NCI-H524 treated with DMSO at 0.1 percent for 48 hours (cell line): ENCODE data around the gene CD302.
"Not testable (repeated sequence)": the region's sequence is repeated elsewhere in the genome, so short reads cannot be mapped to it uniquely, and the experiment has no call there.

Experiments used
- DNase-seq: peaks from one replicate; lab custom pipeline; 2025; lab: John Stamatoyannopoulos, UW

CD302 gene

DNA sequence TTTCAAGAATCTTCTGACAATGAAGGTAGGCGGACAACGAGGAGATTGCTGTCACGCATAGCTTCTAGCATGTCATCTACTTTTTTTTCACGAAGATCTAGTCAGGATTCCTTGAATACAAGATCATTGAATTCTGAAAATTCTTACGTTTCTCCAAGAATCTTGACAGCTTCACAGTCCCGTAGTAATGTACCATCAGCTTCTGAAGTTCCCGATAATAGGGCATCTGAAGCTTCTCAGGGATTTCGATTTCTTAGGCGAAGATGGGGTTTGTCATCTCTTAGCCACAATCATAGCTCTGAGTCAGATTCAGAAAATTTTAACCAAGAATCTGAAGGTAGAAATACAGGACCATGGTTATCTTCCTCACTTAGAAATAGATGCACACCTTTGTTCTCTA is 49.9 kb downstream of the CD302 start:
- DNase-seq, result no peak

GRCh38 chr2:159745237-159745636 is 52.8 kb downstream of the CD302 start:
- DNase-seq, result not testable (repeated sequence)

- DNase-seq, result no peak
Observed at GRCh38 chr2:159744363-159744762, 53.6 kb downstream of the CD302 start.

DNA sequence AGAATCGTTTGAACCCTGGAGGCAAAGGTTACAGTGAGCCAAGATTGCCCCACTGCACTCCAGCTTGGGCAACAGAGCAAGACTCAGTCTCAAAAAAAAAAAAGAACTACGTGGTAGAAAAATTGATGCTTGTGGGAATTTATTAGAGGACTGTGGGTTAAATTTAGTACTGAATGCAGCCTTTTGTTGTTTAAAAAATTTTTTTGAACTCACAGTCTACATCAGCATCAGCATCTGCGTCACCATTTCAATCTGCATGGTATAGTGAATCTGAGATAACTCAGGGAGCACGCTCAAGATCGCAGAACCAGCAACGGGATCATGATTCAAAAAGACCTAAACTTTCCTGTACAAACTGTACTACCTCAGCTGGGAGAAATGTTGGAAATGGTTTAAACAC is 55.2 kb downstream of the CD302 start:
- DNase-seq, result no peak

- no peak for DNase-seq
Observed at GRCh38 chr2:159738509-159739390, 59.3 kb downstream of the CD302 start.

- no peak for DNase-seq
Observed at GRCh38 chr2:159737917-159738296, 60.1 kb downstream of the CD302 start.

DNA sequence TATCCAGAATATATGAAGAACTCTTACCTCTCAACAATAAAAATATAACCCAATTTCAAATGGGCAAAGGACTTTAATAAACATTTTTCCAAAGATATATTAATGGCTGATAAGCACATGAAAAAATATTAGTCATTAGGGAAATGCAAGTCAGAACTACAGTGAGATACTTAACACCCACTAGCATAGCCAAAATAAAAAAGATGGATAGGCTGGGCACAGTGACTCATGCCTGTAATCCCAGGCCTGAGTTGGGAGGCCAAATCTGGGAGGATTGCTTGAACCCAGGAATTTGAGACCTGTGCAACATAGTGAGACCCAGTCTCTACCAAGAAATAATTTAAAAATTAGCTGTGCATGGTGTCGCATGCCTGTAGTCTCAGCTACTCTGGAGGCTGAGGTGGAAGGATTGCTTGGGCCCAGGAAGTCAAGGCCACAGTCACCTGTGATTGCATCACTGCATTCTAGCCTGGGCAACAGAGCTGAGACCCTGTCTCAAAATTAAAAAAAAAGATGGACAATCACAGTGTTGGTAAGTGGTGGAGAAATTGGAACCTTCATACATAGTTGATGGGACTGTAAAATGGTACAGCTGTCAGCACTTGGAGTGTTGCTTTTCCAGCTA is 60.6 kb downstream of the CD302 start:
- no peak for DNase-seq

DNA sequence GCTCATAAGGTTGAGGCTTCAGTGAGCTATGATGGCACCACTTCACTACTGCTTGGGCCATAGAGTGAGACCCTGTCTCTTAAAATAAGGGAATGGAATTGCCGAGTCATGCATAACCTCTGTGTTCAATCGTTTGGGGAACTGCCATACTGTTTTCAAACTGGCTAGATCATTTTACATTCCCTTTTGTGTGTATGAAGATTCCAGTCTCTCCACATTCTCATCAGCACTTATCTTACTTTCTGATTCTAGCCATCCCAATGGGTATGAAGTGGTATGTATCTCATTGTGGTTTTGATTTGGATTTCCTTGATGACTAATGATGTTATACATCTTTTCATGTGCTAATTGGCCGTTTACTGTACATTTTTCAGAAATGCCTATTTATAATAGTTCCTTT is 62.0 kb downstream of the CD302 start:
- no peak for DNase-seq

- DNase-seq, result no peak
Observed at GRCh38 chr2:159735648-159736047, 62.4 kb downstream of the CD302 start.

GRCh38 chr2:159728629-159729028 is 69.4 kb downstream of the CD302 start:
- DNase-seq, result no peak

DNA sequence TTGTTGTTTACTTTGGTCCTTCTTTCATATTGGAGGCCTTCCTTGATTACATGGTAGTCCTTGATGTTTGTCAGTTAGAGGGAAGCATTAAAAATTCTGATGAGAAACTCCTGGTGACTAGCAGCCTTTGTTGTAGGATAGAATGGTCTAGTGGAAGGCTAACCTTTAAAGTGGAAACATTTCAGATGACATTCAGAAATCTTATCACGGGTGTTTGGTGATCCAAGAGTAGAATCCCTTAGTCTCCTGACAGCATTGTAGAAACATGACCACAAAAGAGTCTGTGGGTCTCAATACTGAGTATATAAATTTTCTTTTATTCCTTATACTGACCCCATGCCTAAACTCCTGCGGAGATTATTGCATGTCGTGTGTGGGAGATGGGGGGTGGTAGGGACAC is 72.3 kb downstream of the CD302 start:
- DNase-seq, result no peak

GRCh38 chr2:159724795-159725572 is 73.0 kb downstream of the CD302 start:
- DNase-seq, result not testable (repeated sequence)

DNA sequence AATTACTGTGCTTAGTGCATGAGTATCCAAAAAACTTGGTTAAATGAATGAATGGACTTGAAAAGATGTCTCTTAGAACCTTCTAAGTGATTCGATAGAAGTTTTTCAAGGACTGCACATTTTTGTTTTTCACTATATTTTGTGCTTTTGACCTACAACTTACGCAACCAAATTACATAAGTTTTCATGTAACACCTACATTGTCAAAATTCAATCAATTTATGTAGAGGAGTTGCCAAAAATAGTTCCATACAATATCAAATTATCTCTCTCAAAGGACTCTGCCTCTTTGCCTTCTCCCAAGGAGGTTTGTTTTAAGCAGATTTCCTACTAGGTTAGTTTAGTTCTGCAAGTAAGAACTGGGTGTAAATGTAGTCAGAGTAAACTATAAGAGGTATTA is 75.4 kb downstream of the CD302 start:
- no peak for DNase-seq

- no peak for DNase-seq
Observed at GRCh38 chr2:159720676-159721075, 77.3 kb downstream of the CD302 start.
